H1 (cell line): Measurements from ENCODE around the gene TIMELESS. TPM values are rescaled to one million over a fixed set of nuclear protein-coding genes. Genes with fewer than 3 reads are reported as not detected.

ENCODE experiments used
- CBX8 ChIP-seq: fragments of 300-800, 300-1000 bp; sonication (generic); IDR thresholded peaks from 2 replicates; pipeline ENCODE4 v1.7.1; 2016; ENCODE audit warnings: low read depth, low read length, borderline replicate concordance
- CTBP2 ChIP-seq: IDR thresholded peaks from 2 replicates; pipeline ENCODE4 v1.7.0; 2011; ENCODE audit warnings: borderline replicate concordance, mild to moderate bottlenecking, moderate library complexity, mixed read lengths, low read length; ENCODE audit not compliant: insufficient read depth, insufficient read length
- KDM1A ChIP-seq: fragments of 200-600, 300-600 bp; sonication (generic); IDR thresholded peaks from 2 replicates; pipeline ENCODE4 v1.7.1; 2016; ENCODE audit warnings: mild to moderate bottlenecking, low read length, borderline replicate concordance
- POLR2A ChIP-seq, 2 experiments: IDR thresholded peaks; 1 replicate in 1 of 2; 2 replicates in 1 of 2; pipeline ENCODE4 v1.6.1; 2011; ENCODE audit warnings: low read depth in 2 of 2, low read length in 2 of 2, mild to moderate bottlenecking in 2 of 2; ENCODE audit errors: control extremely low read depth in 1 of 2
- RXRA ChIP-seq: IDR thresholded peaks from 2 replicates; pipeline ENCODE4 v1.6.1; 2011; ENCODE audit warnings: low read depth, mild to moderate bottlenecking, low read length, moderate library complexity; ENCODE audit not compliant: insufficient read depth
- SUZ12 ChIP-seq: fragments of 200-600 bp; sonication (generic); IDR thresholded peaks from 2 replicates; pipeline ENCODE4 v1.6.1; 2012; ENCODE audit warnings: mild to moderate bottlenecking, inconsistent platforms, low read length, moderate library complexity, mixed read lengths
- polyA plus RNA-seq, 7 experiments: library from polyadenylated mRNA; depleted of rRNA in 3 of 7; stranded (reverse) in 5 of 7; unstranded in 2 of 7; fragments of >200 nt in 5 of 7; fragments of 200-250 nt in 2 of 7; gene quantifications; 1 replicate in 5 of 7; 2 replicates in 1 of 7; 4 replicates in 1 of 7; pipeline versions ENCODE4 v1.2.1 to v1.2.3, GENCODE V29; 2011 to 2013; ENCODE audit warnings: missing spikeins in 2 of 7, mixed read lengths in 2 of 7
- total RNA-seq: library from RNA; stranded (reverse); fragmentation: NEBNext Ultra II Directional; extraction: Animal tissue kit (Norgen Biotek cat#: 25700); gene quantifications from 2 replicates; pipeline ENCODE4 v1.2.1, GENCODE V29; 2021
- TF ChIP-seq, protein P1 (sequence below): fragments of 300-600 bp; sonication (generic); IDR thresholded peaks from 2 replicates; pipeline ENCODE4 v1.7.1; 2012; ENCODE audit warnings: low read length, moderate library complexity, mild to moderate bottlenecking, inconsistent platforms; ENCODE audit not compliant: insufficient replicate concordance

The TIMELESS gene
- total and polyA plus RNA-seq, 2 of the 8 experiments (the other 6 are each of a cell fraction or from before 2014, with no cell fraction given), result 17.1 to 86.7 TPM

DNA sequence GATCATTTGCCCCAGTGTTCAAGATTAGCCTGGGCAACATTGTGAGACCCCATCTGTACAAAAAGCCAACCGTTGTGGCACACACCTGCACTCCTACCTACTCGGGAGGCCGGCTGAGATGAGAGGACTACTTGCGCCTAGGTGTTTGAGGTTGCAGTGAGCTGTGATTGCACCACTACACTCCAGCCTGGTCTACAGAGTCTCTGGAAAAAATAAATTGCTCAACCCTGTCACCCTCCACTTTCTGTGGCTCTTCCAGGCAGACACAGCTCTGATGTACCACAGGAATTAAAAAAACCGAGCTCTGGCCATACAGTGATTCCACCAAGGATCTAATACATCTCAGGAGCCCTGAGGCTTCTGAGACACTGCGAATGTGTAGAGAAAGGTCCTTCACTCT, 14.4 kb downstream of the TIMELESS start (continued):
- TF ChIP-seq, protein P1, sequence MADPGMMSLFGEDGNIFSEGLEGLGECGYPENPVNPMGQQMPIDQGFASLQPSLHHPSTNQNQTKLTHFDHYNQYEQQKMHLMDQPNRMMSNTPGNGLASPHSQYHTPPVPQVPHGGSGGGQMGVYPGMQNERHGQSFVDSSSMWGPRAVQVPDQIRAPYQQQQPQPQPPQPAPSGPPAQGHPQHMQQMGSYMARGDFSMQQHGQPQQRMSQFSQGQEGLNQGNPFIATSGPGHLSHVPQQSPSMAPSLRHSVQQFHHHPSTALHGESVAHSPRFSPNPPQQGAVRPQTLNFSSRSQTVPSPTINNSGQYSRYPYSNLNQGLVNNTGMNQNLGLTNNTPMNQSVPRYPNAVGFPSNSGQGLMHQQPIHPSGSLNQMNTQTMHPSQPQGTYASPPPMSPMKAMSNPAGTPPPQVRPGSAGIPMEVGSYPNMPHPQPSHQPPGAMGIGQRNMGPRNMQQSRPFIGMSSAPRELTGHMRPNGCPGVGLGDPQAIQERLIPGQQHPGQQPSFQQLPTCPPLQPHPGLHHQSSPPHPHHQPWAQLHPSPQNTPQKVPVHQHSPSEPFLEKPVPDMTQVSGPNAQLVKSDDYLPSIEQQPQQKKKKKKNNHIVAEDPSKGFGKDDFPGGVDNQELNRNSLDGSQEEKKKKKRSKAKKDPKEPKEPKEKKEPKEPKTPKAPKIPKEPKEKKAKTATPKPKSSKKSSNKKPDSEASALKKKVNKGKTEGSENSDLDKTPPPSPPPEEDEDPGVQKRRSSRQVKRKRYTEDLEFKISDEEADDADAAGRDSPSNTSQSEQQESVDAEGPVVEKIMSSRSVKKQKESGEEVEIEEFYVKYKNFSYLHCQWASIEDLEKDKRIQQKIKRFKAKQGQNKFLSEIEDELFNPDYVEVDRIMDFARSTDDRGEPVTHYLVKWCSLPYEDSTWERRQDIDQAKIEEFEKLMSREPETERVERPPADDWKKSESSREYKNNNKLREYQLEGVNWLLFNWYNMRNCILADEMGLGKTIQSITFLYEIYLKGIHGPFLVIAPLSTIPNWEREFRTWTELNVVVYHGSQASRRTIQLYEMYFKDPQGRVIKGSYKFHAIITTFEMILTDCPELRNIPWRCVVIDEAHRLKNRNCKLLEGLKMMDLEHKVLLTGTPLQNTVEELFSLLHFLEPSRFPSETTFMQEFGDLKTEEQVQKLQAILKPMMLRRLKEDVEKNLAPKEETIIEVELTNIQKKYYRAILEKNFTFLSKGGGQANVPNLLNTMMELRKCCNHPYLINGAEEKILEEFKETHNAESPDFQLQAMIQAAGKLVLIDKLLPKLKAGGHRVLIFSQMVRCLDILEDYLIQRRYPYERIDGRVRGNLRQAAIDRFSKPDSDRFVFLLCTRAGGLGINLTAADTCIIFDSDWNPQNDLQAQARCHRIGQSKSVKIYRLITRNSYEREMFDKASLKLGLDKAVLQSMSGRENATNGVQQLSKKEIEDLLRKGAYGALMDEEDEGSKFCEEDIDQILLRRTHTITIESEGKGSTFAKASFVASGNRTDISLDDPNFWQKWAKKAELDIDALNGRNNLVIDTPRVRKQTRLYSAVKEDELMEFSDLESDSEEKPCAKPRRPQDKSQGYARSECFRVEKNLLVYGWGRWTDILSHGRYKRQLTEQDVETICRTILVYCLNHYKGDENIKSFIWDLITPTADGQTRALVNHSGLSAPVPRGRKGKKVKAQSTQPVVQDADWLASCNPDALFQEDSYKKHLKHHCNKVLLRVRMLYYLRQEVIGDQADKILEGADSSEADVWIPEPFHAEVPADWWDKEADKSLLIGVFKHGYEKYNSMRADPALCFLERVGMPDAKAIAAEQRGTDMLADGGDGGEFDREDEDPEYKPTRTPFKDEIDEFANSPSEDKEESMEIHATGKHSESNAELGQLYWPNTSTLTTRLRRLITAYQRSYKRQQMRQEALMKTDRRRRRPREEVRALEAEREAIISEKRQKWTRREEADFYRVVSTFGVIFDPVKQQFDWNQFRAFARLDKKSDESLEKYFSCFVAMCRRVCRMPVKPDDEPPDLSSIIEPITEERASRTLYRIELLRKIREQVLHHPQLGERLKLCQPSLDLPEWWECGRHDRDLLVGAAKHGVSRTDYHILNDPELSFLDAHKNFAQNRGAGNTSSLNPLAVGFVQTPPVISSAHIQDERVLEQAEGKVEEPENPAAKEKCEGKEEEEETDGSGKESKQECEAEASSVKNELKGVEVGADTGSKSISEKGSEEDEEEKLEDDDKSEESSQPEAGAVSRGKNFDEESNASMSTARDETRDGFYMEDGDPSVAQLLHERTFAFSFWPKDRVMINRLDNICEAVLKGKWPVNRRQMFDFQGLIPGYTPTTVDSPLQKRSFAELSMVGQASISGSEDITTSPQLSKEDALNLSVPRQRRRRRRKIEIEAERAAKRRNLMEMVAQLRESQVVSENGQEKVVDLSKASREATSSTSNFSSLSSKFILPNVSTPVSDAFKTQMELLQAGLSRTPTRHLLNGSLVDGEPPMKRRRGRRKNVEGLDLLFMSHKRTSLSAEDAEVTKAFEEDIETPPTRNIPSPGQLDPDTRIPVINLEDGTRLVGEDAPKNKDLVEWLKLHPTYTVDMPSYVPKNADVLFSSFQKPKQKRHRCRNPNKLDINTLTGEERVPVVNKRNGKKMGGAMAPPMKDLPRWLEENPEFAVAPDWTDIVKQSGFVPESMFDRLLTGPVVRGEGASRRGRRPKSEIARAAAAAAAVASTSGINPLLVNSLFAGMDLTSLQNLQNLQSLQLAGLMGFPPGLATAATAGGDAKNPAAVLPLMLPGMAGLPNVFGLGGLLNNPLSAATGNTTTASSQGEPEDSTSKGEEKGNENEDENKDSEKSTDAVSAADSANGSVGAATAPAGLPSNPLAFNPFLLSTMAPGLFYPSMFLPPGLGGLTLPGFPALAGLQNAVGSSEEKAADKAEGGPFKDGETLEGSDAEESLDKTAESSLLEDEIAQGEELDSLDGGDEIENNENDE, result no peak
- TF ChIP-seq CBX8, result no peak
- TF ChIP-seq RXRA, result no peak
- no peak for TF ChIP-seq SUZ12
- TF ChIP-seq CTBP2, result no peak
- no peak for TF ChIP-seq POLR2A (IDR thresholded peaks at IDR 0.05; ENCODE audit: control extremely low read depth in 1 of 2, low read depth in 2 of 2, low read length in 2 of 2)
- TF ChIP-seq KDM1A, result no peak
